Pancreas (tissue), 10 donors: ENCODE measurements around the gene STXBP2. TPM values are rescaled to one million over a fixed set of nuclear protein-coding genes. Genes with fewer than 3 reads are reported as not detected.

Source experiments
- ATAC-seq, 4 donors: fragments of 200-7000 bp; cut with Tn5 transposase; one replicate each; pipeline versions ENCODE4 v1.8.0 to v1.9.1; 2020; ENCODE audit warnings: mild to moderate bottlenecking in 4 of 4, moderate library complexity in 4 of 4
- DNase-seq, 6 donors: peaks; one replicate each; pipeline ENCODE4 v3.0.0-alpha.2; 2020
- FAIRE-seq: peaks from 2 replicates; lab custom pipeline; 2012; peaks lifted over from hg19 to GRCh38; lab: Jason Lieb, UNC
- H3K27ac ChIP-seq, 4 donors: fragments of 200-600 bp; sonication (generic); 1 replicate in 3 of 4; 2 replicates in 1 of 4; pipeline versions ENCODE4 v1.5.0 to v1.8.0; 2020
- H3K27me3 ChIP-seq, 4 donors: fragments of 200-600 bp; one replicate each; pipeline ENCODE4 v1.8.0; 2021
- H3K36me3 ChIP-seq, 3 donors: fragments of 200-600 bp; sonication (generic) in 1 of 3; one replicate each; pipeline versions ENCODE4 v1.5.0 to v1.8.0; 2020 to 2021
- H3K4me1 ChIP-seq, 3 donors: fragments of 200-600 bp; one replicate each; pipeline ENCODE4 v1.8.0; 2021
- H3K4me3 ChIP-seq, 4 donors: fragments of 200-600 bp; sonication (generic) in 2 of 4; one replicate each; pipeline versions ENCODE4 v1.5.0 to v1.8.0; 2020 to 2021
- H3K9me3 ChIP-seq, 4 donors: fragments of 200-600 bp; one replicate each; pipeline ENCODE4 v1.8.0; 2021
- CTCF ChIP-seq, 4 donors: fragments of 200-600 bp; sonication (generic) in 3 of 4; IDR thresholded peaks; one replicate each; pipeline versions ENCODE4 v1.5.0 to v1.8.0; 2021; ENCODE audit warnings: antibody characterized with exemption in 4 of 4
- WGBS, 2 donors: extraction: QIAGEN DNeasy Blood & Tissue Kit; methylation state at CpG; one replicate each; pipeline ENCODE4 v1.1.7; 2013; 5-methylcytosine and 5-hydroxymethylcytosine counted together
- intact Hi-C, 3 donors: fragments of 100-400 bp; cut with DNase I; formaldehyde crosslinking; loops; one replicate each; pipeline versions ENCODE4 v1.11.1 to v1.14.2; 2022
- polyA plus RNA-seq, 2 donors: library from polyadenylated mRNA; stranded (reverse); fragments of 200-250 nt; gene quantifications; one replicate each; pipeline ENCODE4 v1.2.3, GENCODE V29; 2013
- total RNA-seq, 6 donors: library from RNA; stranded (reverse); fragmentation: NEBNext Ultra II Directional in 4 of 6; extraction: Animal tissue kit (Norgen Biotek cat#: 25700) in 4 of 6; gene quantifications; one replicate each; pipeline versions ENCODE4 v1.2.1 to v1.2.4, GENCODE V29; 2021 to 2023
- donor health status: healthy with polysubstance abuse.
- donor health status: DM: no; HTN: no; CAD: no; lungs with moderate emphysema.
- donor health status: DM: no; HTN: no; CAD: no.
- donor health status: control.
- donor health status: control.
- donor health status: Bipolar disorder and iron deficiency.
- donor health status: DM: yes; HTN: yes; CAD: no.
- donor health status: DM: no; HTN: no; CAD: no.
- donor health status: DM: no; HTN: no; CAD: no.
- donor health status: DM: yes; HTN: yes; CAD: no.

STXBP2 gene
- total and polyA plus RNA-seq, 8 donors = 45.6 to 216 (median 80.4) TPM

GRCh38 chr19:7596211-7596937 is 40.5 kb upstream of the STXBP2 start:
- Histone ChIP-seq H3K36me3 (no peaks in the 10 kb centered on the region), H3K4me1 (peaks cover 0 to 5% (median 5%) of the 10 kb centered on the region in 3 donors), H3K4me3 (peak overlapping the region; percentile 35 to 72 (median 55)), H3K27me3 (no peaks in the 10 kb centered on the region), H3K27ac (peak overlapping the region in 3 of 4 donors; percentile 28 to 58 (median 37)), H3K9me3 (no peaks in the 10 kb centered on the region)
- ATAC-seq = peak; percentile 49 to 65 (median 60)
- DNase-seq = peak in 5 of 6 donors; percentile 18 to 72 (median 51)
- intact Hi-C loops = no loop called here
- 2% methylated on average over 30 to 68 of the region's 70 CpGs for WGBS, 2 donors
- no peak for FAIRE-seq
- TF ChIP-seq CTCF (IDR thresholded peaks at IDR 0.05) = no peak

GRCh38 chr19:7597689-7598088 is 39.2 kb upstream of the STXBP2 start:
- Histone ChIP-seq H3K27me3 (no peaks in the 10 kb centered on the region), H3K9me3 (no peaks in the 10 kb centered on the region), H3K4me1 (peaks cover 5 to 10% (median 5%) of the 10 kb centered on the region in 3 donors), H3K4me3 (no peak overlapping the region), H3K36me3 (no peaks in the 10 kb centered on the region), H3K27ac (no peak overlapping the region)
- intact Hi-C loops = no loop called here
- 61 to 67% methylated on average over 9 of the region's 9 CpGs for WGBS, 2 donors
- DNase-seq = peak in 1 of 6 donors; percentile 41
- FAIRE-seq = no peak
- TF ChIP-seq CTCF (IDR thresholded peaks at IDR 0.05) = no peak
- peak in 3 of 4 donors; percentile 33 to 35 (median 33) for ATAC-seq

GRCh38 chr19:7598180-7598579 is 38.7 kb upstream of the STXBP2 start:
- Histone ChIP-seq H3K4me1 (peaks cover 5 to 13% (median 5%) of the 10 kb centered on the region in 3 donors), H3K27ac (no peak overlapping the region), H3K36me3 (no peaks in the 10 kb centered on the region), H3K9me3 (no peaks in the 10 kb centered on the region), H3K27me3 (no peaks in the 10 kb centered on the region), H3K4me3 (no peak overlapping the region)
- TF ChIP-seq CTCF (IDR thresholded peaks at IDR 0.05) = no peak
- WGBS, 2 donors = 64 to 71% methylated on average over 6 of the region's 6 CpGs
- FAIRE-seq = no peak
- no peak for ATAC-seq
- intact Hi-C loops = no loop called here
- DNase-seq = peak in 1 of 6 donors; percentile 13

- H3K36me3 ChIP-seq = no peaks in the 10 kb centered on the region
- FAIRE-seq (no peak), ATAC-seq (no peak), DNase-seq (no peak)
- H3K9me3 ChIP-seq = no peaks in the 10 kb centered on the region
- intact Hi-C loops = no loop called here
- peaks cover 5 to 13% (median 5%) of the 10 kb centered on the region in 3 donors for H3K4me1 ChIP-seq
- TF ChIP-seq CTCF (IDR thresholded peaks at IDR 0.05) = no peak
- no peak overlapping the region for H3K27ac ChIP-seq
- no peak overlapping the region for H3K4me3 ChIP-seq
- H3K27me3 ChIP-seq = no peaks in the 10 kb centered on the region
Measured at GRCh38 chr19:7600721-7601120, 36.2 kb upstream of the STXBP2 start.
